ENCODE measurements around the gene FRAT1. TPM values are rescaled to one million over a fixed set of nuclear protein-coding genes. Genes with fewer than 3 reads are reported as not detected.

The FRAT1 gene
- total RNA-seq = 0.09 and 0.59 TPM in 2 replicates

DNA sequence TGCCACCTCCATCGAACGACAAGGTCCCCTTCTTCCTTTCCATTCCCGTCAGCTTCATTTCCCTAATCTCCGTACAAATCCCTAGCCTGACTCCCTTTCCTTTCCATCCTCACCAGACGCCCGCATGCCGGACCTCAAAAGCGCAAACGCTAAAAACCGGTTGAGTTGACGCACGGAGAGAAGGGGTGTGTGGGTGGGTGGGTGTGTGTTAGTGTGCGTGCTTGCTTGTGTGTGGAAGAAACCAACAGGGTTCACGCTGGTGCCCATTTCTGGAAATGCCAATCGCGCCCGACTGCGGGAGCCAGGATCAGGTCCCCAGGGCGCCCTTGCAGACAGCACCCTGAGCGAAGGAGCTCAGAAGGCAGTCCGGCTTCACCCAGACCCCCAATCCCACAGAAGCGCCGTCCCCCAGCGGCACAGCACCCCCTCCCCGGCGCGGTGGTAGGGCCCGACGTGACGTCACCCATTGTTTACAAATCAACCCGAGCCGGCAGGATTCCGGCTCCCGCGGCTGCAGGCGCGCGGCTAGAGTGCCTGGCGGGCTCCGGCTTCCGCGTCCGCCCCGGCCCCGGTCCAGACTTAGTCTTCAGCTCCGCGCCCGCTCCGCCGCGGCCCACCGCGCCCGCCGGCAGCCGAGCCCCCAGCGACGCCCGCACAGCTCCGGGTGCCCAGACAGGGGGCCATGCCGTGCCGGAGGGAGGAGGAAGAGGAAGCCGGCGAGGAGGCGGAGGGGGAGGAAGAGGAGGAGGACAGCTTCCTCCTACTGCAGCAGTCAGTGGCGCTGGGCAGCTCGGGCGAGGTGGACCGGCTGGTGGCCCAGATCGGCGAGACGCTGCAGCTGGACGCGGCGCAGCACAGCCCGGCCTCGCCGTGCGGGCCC, at the start of gene FRAT1:
Gene FRAT1, plus strand, starts transcription at position 500 of the 880 bp plus-strand sequence. Its CDS starts 183 bp downstream, at position 683.

DNA sequence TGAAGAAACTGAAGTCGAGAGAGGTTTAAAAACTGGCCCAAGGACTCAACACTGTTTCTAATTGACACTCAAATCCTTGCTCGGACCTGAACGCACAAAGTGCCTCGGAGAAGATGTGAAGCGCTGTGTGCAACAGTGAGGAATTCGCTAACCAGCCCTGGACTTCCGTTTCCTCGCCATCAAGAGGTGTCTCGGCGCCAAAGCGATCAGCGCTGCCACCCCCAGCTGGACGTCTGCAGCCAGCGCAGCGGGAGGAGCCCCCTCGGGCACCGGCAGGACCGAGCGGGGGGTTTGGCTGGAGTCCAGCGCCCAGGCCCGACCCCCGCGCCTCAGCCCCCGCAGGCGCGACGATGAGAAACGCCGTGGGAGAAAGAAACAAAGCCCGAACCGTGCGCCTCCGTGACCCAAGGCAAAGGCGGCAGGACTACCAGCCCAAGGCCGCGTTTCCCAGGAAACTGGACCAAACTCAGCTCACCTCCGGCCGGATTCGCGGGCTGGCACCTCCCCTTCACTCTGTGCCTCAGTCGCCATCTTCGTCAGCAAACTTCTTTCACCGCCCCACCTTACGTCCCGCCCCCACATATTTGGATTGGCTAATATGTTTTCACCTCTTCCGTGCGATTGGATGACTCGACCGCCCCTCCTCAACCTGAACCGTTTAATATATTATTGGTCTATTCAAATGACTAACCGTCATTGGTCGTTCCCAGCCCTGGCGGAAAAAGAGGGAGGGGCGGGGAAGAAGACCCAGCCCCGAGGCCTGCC, 26.8 kb upstream of the FRAT1 start, which contains the start of gene ARHGAP19:
Gene ARHGAP19, minus strand, starts transcription at position 541 of the 765 bp plus-strand sequence. Its CDS starts 10 bp downstream, at position 531.

GRCh38 chr10:97334370-97335175, 15.5 kb downstream of the FRAT1 start, which contains the start of gene FRAT2:
TSS of gene FRAT2 (minus strand) at chr10:97334729. CDS start at chr10:97334572, 157 bp downstream.

Other genes with a start within 250 kb of the FRAT1 start
- gene SLIT1, start 133.3 kb upstream of the FRAT1 start, total RNA-seq = 0.05 TPM in 1 of 2 replicates, not detected in the other
- 4.5 and 10.8 TPM in 2 replicates for gene ARHGAP19, start 26.6 kb upstream of the FRAT1 start, total RNA-seq
- 2.4 and 2.7 TPM in 2 replicates for gene FRAT2, start 15.5 kb downstream of the FRAT1 start, total RNA-seq
- 16.9 and 29.6 TPM in 2 replicates for gene RRP12, start 82.1 kb downstream of the FRAT1 start, total RNA-seq
- 483 and 606 TPM in 2 replicates for gene PGAM1, start 106.9 kb downstream of the FRAT1 start, total RNA-seq
- 27.9 and 32.7 TPM in 2 replicates for gene EXOSC1, start 126.7 kb downstream of the FRAT1 start, total RNA-seq
- gene ZDHHC16, start 126.9 kb downstream of the FRAT1 start, total RNA-seq = 40.6 and 40.7 TPM in 2 replicates
- gene MMS19, start 179.2 kb downstream of the FRAT1 start, total RNA-seq = 59.7 and 84.2 TPM in 2 replicates
- gene UBTD1, start 179.7 kb downstream of the FRAT1 start, total RNA-seq = 29.7 and 34.0 TPM in 2 replicates

Data from smooth muscle cell of the umbilical artery (primary cell).